Thyroid gland (tissue), 4 donors: ENCODE results near the gene INSIG2. TPM values are rescaled to one million over a fixed set of nuclear protein-coding genes. Genes with fewer than 3 reads are reported as not detected.

Experiments
- DNase-seq, 2 donors: peaks; one replicate each; pipeline ENCODE4 v3.0.0-alpha.2; 2019
- H3K27ac ChIP-seq, 3 donors: fragments of 200-600 bp; sonication (generic); 1 replicate in 2 of 3; 2 replicates in 1 of 3; pipeline ENCODE4 v1.5.1; 2016 to 2019; ENCODE audit warnings: mild to moderate bottlenecking in 1 of 3, moderate library complexity in 1 of 3
- H3K27me3 ChIP-seq: fragments of 200-600 bp; sonication (generic); one replicate; pipeline ENCODE4 v1.5.1; 2019
- H3K36me3 ChIP-seq, 2 donors: fragments of 200-600 bp; sonication (generic); one replicate each; pipeline ENCODE4 v1.5.1; 2016 to 2019
- H3K4me1 ChIP-seq, 2 donors: fragments of 200-600 bp; sonication (generic); one replicate each; pipeline ENCODE4 v1.5.1; 2017 to 2019
- H3K4me3 ChIP-seq, 3 donors: fragments of 200-600 bp; sonication (generic); replicated peaks in 1 of 3; 1 replicate in 2 of 3; 2 replicates in 1 of 3; pipeline ENCODE4 v1.5.1; 2016; ENCODE audit warnings: mild to moderate bottlenecking in 1 of 3
- H3K9me3 ChIP-seq: fragments of 200-600 bp; sonication (generic); one replicate; pipeline ENCODE4 v1.5.1; 2017
- POLR2A ChIP-seq, 2 donors: fragments of 450-650 bp; IDR thresholded peaks; one replicate each; pipeline ENCODE4 v1.6.1; 2017; ENCODE audit warnings: antibody characterized with exemption in 2 of 2, mild to moderate bottlenecking in 2 of 2, moderate library complexity in 1 of 2
- WGBS, 2 donors: methylation state at CpG; one replicate each; pipeline ENCODE4 v1.1.5; 2017; 5-methylcytosine and 5-hydroxymethylcytosine counted together
- intact Hi-C: fragments of 100-400 bp; cut with DNase I; formaldehyde crosslinking; loops from one replicate; pipeline ENCODE4 v1.15.1; 2023
- total RNA-seq, 4 donors: library from RNA; depleted of rRNA; stranded (reverse); fragments of >200 nt; gene quantifications; one replicate each; pipeline ENCODE4 v1.2.3, GENCODE V29; 2016
- TF ChIP-seq, protein P1 (sequence below), 6 experiments: fragments of 200-600 bp in 3 of 6; fragments of 450-650 bp in 3 of 6; sonication (generic) in 3 of 6; IDR thresholded peaks; one replicate each; pipeline ENCODE4 v1.5.1; 2016 to 2019; ENCODE audit warnings: antibody characterized with exemption in 6 of 6, mild to moderate bottlenecking in 2 of 6, inconsistent platforms in 1 of 6, moderate library complexity in 1 of 6

The INSIG2 gene
- total RNA-seq, 4 donors from 2014 or later: 14.3 to 22.8 (median 17.0) TPM

DNA sequence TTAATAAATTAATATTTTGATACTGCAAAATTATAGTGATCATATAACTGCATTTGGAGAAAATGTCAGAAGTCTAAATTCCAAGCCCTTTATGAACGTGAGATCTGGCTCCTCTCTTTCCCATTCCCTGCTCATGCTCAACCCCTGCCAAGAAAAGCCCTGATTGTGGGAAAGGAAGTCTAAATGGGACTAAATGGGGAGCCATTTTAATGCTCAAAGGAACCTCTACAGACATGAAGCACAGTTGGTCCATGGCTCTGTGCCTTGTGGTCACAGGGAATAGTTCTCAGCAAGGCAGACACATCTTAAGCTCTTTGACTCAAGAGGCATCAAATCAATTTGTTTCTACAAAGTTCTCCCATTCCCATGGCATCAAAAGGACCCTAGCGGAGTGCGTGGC, 29.3 kb upstream of the INSIG2 start:
- intact Hi-C loops: no loop called here
- H3K4me3 ChIP-seq: no peak overlapping the region
- 81 to 86% methylated on average over 3 of the region's 3 CpGs for WGBS, 2 donors
- TF ChIP-seq POLR2A (IDR thresholded peaks at IDR 0.05): no peak
- TF ChIP-seq, protein P1, sequence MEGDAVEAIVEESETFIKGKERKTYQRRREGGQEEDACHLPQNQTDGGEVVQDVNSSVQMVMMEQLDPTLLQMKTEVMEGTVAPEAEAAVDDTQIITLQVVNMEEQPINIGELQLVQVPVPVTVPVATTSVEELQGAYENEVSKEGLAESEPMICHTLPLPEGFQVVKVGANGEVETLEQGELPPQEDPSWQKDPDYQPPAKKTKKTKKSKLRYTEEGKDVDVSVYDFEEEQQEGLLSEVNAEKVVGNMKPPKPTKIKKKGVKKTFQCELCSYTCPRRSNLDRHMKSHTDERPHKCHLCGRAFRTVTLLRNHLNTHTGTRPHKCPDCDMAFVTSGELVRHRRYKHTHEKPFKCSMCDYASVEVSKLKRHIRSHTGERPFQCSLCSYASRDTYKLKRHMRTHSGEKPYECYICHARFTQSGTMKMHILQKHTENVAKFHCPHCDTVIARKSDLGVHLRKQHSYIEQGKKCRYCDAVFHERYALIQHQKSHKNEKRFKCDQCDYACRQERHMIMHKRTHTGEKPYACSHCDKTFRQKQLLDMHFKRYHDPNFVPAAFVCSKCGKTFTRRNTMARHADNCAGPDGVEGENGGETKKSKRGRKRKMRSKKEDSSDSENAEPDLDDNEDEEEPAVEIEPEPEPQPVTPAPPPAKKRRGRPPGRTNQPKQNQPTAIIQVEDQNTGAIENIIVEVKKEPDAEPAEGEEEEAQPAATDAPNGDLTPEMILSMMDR (IDR thresholded peaks at IDR 0.05): no peak
- no peaks in the 10 kb centered on the region for H3K4me1 ChIP-seq
- no peak overlapping the region for H3K27ac ChIP-seq
- H3K36me3 ChIP-seq: no peaks in the 10 kb centered on the region
- H3K27me3 ChIP-seq: no peaks in the 10 kb centered on the region
- H3K9me3 ChIP-seq: no peaks in the 10 kb centered on the region
- no peak for DNase-seq

DNA sequence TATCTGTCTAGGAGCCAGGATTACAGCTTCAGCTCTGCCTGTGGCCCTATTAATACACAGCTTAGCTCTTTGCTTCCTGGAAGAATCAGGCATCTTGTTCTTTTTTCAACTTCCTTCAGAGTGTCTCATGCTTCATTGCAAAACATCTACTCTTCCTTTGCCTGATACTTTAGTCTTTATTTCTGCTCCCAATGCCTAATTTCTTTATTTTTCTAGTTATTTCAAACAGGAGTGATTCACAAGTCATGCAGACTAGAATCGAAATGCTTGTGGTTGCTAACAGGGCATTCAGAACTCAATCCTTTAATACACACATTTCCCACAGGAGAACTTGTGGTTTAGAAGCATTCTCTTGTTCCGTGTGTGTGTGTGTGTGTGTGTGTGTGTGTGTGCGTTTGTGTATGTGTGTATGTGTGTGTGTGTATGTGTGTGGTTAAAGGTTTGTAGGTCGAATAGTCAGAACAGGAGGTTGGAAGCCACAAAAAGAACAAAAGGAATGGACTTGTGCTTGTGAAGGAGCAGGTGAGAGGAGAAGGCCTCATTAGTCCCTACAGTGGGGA, 28.3 kb upstream of the INSIG2 start:
- TF ChIP-seq, protein P1 (IDR thresholded peaks at IDR 0.05): no peak
- TF ChIP-seq POLR2A (IDR thresholded peaks at IDR 0.05): no peak
- WGBS, 2 donors: 50 to 77% methylated on average over 4 of the region's 4 CpGs
- no peak for DNase-seq
- Histone ChIP-seq H3K4me3 (no peak overlapping the region), H3K4me1 (no peaks in the 10 kb centered on the region), H3K9me3 (no peaks in the 10 kb centered on the region), H3K36me3 (no peaks in the 10 kb centered on the region), H3K27me3 (no peaks in the 10 kb centered on the region), H3K27ac (no peak overlapping the region)
- intact Hi-C loops: no loop called here

DNA sequence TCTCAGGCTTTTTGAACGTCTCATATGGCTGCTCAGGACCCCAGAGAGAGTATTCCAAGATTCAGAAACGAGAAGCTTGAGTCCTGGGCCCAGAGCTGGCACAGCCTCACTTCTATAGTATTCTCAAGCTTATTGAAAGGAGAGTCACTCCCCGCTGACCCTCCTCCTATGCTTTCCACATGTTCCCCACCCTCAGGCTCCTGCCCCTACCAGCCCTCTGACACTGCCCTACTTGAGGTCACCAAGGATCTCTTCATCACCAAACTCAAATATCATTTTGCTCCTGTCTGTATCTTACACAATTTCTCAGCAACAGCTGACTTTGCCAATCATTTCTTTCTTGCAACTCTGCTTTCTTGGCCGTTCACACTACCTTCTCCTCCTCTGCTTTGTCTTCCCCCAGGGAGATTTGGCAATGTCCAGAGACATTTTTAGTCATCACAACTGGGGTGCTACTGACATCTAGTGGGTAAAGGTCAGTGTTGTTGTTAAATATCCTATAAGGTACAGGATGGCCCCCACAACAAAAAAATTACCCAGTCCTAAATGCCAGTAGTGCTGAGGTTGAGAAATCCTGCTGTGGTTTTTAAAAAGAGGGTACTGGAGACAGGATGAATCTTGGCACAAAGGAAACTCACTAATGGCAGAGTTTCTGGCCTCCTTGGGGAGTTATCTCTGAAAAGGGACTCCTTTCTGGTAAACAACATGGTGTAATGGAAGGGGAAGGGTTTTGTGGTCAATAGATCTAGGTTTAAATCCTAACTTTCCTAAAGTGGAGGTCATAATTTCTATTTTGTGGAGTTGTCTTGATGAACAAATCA, 26.9 kb upstream of the INSIG2 start:
- no peak overlapping the region for H3K4me3 ChIP-seq
- no peak overlapping the region for H3K27ac ChIP-seq
- H3K36me3 ChIP-seq: no peaks in the 10 kb centered on the region
- TF ChIP-seq, protein P1 (IDR thresholded peaks at IDR 0.05): no peak
- TF ChIP-seq POLR2A (IDR thresholded peaks at IDR 0.05): no peak
- no peaks in the 10 kb centered on the region for H3K9me3 ChIP-seq
- no peaks in the 10 kb centered on the region for H3K4me1 ChIP-seq
- intact Hi-C loops: no loop called here
- DNase-seq: no peak
- whole genome bisulfite sequencing, 2 donors: 72 to 74% methylated on average over 4 of the region's 4 CpGs
- no peaks in the 10 kb centered on the region for H3K27me3 ChIP-seq

DNA sequence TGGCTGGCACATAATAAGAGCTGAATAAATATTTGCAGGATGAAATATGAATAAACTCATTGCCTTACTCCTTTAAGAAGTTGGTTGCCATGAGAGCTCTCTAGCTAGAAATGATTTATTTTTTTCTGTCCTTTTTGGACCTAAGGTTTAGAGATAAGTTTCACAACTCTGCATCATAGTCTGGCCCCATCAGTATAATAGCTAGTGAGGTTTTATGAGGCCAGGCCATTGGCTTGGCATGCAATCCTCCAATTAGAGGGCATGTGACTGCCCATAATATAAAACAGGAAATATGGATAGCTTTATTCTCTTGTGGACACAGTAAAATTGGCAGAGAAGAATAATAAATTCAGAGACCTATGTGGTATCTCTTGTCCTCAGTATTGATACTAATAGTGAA, 26.2 kb upstream of the INSIG2 start:
- H3K4me1 ChIP-seq: no peaks in the 10 kb centered on the region
- H3K27me3 ChIP-seq: no peaks in the 10 kb centered on the region
- DNase-seq: no peak
- H3K27ac ChIP-seq: no peak overlapping the region
- no peaks in the 10 kb centered on the region for H3K36me3 ChIP-seq
- TF ChIP-seq, protein P1 (IDR thresholded peaks at IDR 0.05): no peak
- TF ChIP-seq POLR2A (IDR thresholded peaks at IDR 0.05): no peak
- no peaks in the 10 kb centered on the region for H3K9me3 ChIP-seq
- intact Hi-C loops: no loop called here
- no peak overlapping the region for H3K4me3 ChIP-seq

DNA sequence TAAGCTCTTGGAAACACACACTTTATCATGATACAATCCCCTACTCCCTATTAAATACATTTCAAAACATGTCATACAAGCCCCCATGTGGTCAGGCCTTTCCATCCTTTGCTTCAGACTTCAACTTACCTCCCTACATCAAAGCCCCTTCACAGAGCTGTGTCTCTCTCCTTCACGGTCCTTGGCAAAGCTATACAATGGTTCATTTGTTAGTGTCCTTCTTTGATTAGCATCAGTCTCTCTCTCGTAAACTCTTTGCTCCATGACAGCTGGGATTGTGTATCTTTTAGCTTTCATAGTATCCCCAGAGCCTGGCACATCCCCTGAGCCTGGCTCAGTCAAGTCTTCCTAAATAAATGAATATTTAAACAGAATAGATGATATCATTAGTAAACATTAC, 25.6 kb upstream of the INSIG2 start:
- no peak for DNase-seq
- Histone ChIP-seq H3K9me3 (no peaks in the 10 kb centered on the region), H3K27me3 (no peaks in the 10 kb centered on the region), H3K4me3 (no peak overlapping the region), H3K4me1 (no peaks in the 10 kb centered on the region), H3K36me3 (no peaks in the 10 kb centered on the region), H3K27ac (no peak overlapping the region)
- intact Hi-C loops: no loop called here
- 45 to 53% methylated on average over 2 of the region's 2 CpGs for WGBS, 2 donors
- TF ChIP-seq, protein P1 (IDR thresholded peaks at IDR 0.05): no peak
- no peak for TF ChIP-seq POLR2A (IDR thresholded peaks at IDR 0.05)
